A549 (cell line): ENCODE measurements around the gene CAPN8. TPM values are rescaled to one million over a fixed set of nuclear protein-coding genes. Genes with fewer than 3 reads are reported as not detected.
A peak's percentile ranks its signal among the peaks of the same experiment; 100 is the strongest.

Experiments
- ATAC-seq, 2 experiments: fragments of 200-7000 bp in 1 of 2; fragments of >200 bp in 1 of 2; cut with Nextera tagmentation in 1 of 2; cut with Tn5 transposase in 1 of 2; 3 replicates each; pipeline versions ENCODE4 v1.8.0 to v1.9.1; 2018 to 2020; ENCODE audit warnings: mild to moderate bottlenecking in 1 of 2, moderate library complexity in 1 of 2
- CTCF ChIA-PET: fragments of 300-600 bp; sonication (Branson Sonifier 250); formaldehyde crosslinking; extraction: SDS; loops from one replicate; lab custom pipeline; 2021; ENCODE audit warnings: antibody characterized with exemption, inconsistent platforms; lab: Yijun Ruan, JAX
- POLR2A ChIA-PET: fragments of 350-600 bp; formaldehyde crosslinking; extraction: SDS; loops from one replicate; lab custom pipeline; 2021; ENCODE audit warnings: antibody characterized with exemption, inconsistent platforms; lab: Yijun Ruan, JAX
- DNase-seq, 2 experiments: peaks; one replicate each; pipeline versions ENCODE4 v3.0.0 to v3.0.0-alpha.2; 2011 to 2016; ENCODE audit warnings: low read depth in 1 of 2, low spot score in 1 of 2
- FAIRE-seq: peaks from 2 replicates; lab custom pipeline; 2011; peaks lifted over from hg19 to GRCh38; lab: Jason Lieb, UNC
- H3K27ac ChIP-seq, 2 experiments: fragments of >200 bp; sonication (Bioruptor Twin); formaldehyde crosslinking; 3 replicates each; pipeline ENCODE4 v1.5.1; 2016 to 2017
- H3K4me1 ChIP-seq: fragments of >200 bp; sonication (Bioruptor Twin); formaldehyde crosslinking; 3 replicates; pipeline ENCODE4 v1.6.1; 2016
- H3K4me2 ChIP-seq: fragments of >200 bp; sonication (Bioruptor Twin); formaldehyde crosslinking; 3 replicates; pipeline ENCODE4 v1.6.1; 2016
- H3K4me3 ChIP-seq: fragments of >200 bp; sonication (Bioruptor Twin); formaldehyde crosslinking; 3 replicates; pipeline ENCODE4 v1.5.1; 2016
- H3K9me3 ChIP-seq: fragments of >200 bp; sonication (Bioruptor Twin); formaldehyde crosslinking; 3 replicates; pipeline ENCODE4 v1.6.1; 2016
- CEBPB ChIP-seq, 2 experiments: fragments of >200 bp in 1 of 2; sonication (Bioruptor Twin) in 1 of 2; formaldehyde crosslinking in 1 of 2; IDR thresholded peaks; 2 replicates each; pipeline ENCODE4 v1.6.1; 2012 to 2016
- CHD4 ChIP-seq: fragments of 200-600 bp; sonication (generic); IDR thresholded peaks from 2 replicates; pipeline ENCODE4 v1.6.1; 2016; ENCODE audit warnings: antibody characterized with exemption, mild to moderate bottlenecking, borderline replicate concordance
- FOSL2 ChIP-seq, 2 experiments: fragments of 450-650 bp in 1 of 2; fragments of >200 bp in 1 of 2; sonication (Bioruptor Twin) in 1 of 2; formaldehyde crosslinking; IDR thresholded peaks; 2 replicates each; pipeline versions ENCODE4 v1.5.0 to v1.6.1; 2016 to 2020; ENCODE audit warnings: mild to moderate bottlenecking in 1 of 2, moderate library complexity in 1 of 2
- GATA3 ChIP-seq: IDR thresholded peaks from 2 replicates; pipeline ENCODE4 v1.6.1; 2012; ENCODE audit warnings: borderline replicate concordance
- HDAC2 ChIP-seq: fragments of 200-600 bp; sonication (generic); IDR thresholded peaks from 2 replicates; pipeline ENCODE4 v1.6.1; 2016
- HEYL ChIP-seq: fragments of 250-450 bp; sonication (Bioruptor Pico); IDR thresholded peaks from 2 replicates; pipeline ENCODE4 v1.8.0; 2021; ENCODE audit warnings: mild to moderate bottlenecking, moderate library complexity
- JUN ChIP-seq, 2 experiments: fragments of >200 bp; sonication (Bioruptor Twin); formaldehyde crosslinking; IDR thresholded peaks; 2 replicates in 1 of 2; 3 replicates in 1 of 2; pipeline ENCODE4 v1.6.1; 2016 to 2017
- NPAS2 ChIP-seq: fragments of 250-450 bp; sonication (Bioruptor Pico); IDR thresholded peaks from 2 replicates; pipeline ENCODE4 v1.8.0; 2022; ENCODE audit warnings: mild to moderate bottlenecking, moderate library complexity, borderline replicate concordance
- PHF8 ChIP-seq: fragments of 200-600 bp; sonication (generic); IDR thresholded peaks from 2 replicates; pipeline ENCODE4 v1.6.1; 2016; ENCODE audit warnings: low read depth, mild to moderate bottlenecking, antibody characterized with exemption, moderate library complexity, borderline replicate concordance
- POLR2A ChIP-seq: IDR thresholded peaks from 2 replicates; pipeline ENCODE4 v1.6.1; 2012; ENCODE audit warnings: mild to moderate bottlenecking, low read length
- RARB ChIP-seq: fragments of 250-450 bp; sonication (Bioruptor Pico); IDR thresholded peaks from 2 replicates; pipeline ENCODE4 v1.8.0; 2021; ENCODE audit warnings: mild to moderate bottlenecking, moderate library complexity
- RCOR1 ChIP-seq: fragments of 150-350 bp; IDR thresholded peaks from 2 replicates; pipeline ENCODE4 v1.6.1; 2014; ENCODE audit warnings: antibody characterized with exemption, low read length, low read depth
- SREBF2 ChIP-seq: fragments of 450-650 bp; IDR thresholded peaks from 2 replicates; pipeline ENCODE4 v1.6.1; 2014; ENCODE audit warnings: mild to moderate bottlenecking, moderate library complexity
- TP53 ChIP-seq: fragments of 250-450 bp; sonication (Bioruptor Pico); IDR thresholded peaks from 2 replicates; pipeline ENCODE4 v1.5.0; 2021; ENCODE audit warnings: mild to moderate bottlenecking, moderate library complexity
- WGBS: methylation state at CpG from one replicate; pipeline ENCODE4 v1.1.6; 2017; ENCODE audit errors: missing lambda C conversion rate; 5-methylcytosine and 5-hydroxymethylcytosine counted together
- polyA plus RNA-seq, 4 experiments: library from polyadenylated mRNA; depleted of rRNA in 3 of 4; stranded (reverse); fragments of >200 nt; fragmentation: RNase III in 1 of 4; extraction: RNeasy Plus Mini Kit Qiagen cat#74134 plus additional on column Dnase treatment in 1 of 4; gene quantifications; 2 replicates in 3 of 4; 3 replicates in 1 of 4; pipeline ENCODE4 v1.2.3, GENCODE V29; 2011 to 2017
- TF ChIP-seq, protein P1 (sequence below): IDR thresholded peaks from 2 replicates; pipeline ENCODE4 v1.6.1; 2012
- TF ChIP-seq, protein P2 (sequence below): fragments of 150-350 bp; IDR thresholded peaks from 2 replicates; pipeline ENCODE4 v1.6.1; 2014; ENCODE audit warnings: low read depth, mild to moderate bottlenecking, low read length
- TF ChIP-seq, protein P3 (sequence below): fragments of 450-650 bp; IDR thresholded peaks from 2 replicates; pipeline ENCODE4 v1.6.1; 2014; ENCODE audit warnings: antibody characterized with exemption
- TF ChIP-seq, protein P4 (sequence below): fragments of 200-600 bp; sonication (generic); IDR thresholded peaks from 2 replicates; pipeline ENCODE4 v1.6.1; 2016; ENCODE audit warnings: antibody characterized with exemption, mild to moderate bottlenecking, moderate library complexity

Gene CAPN8
- polyA plus RNA-seq, 2 of the 4 experiments (the other 2 are of a cell fraction), result 0.39 to 1.5 TPM

DNA sequence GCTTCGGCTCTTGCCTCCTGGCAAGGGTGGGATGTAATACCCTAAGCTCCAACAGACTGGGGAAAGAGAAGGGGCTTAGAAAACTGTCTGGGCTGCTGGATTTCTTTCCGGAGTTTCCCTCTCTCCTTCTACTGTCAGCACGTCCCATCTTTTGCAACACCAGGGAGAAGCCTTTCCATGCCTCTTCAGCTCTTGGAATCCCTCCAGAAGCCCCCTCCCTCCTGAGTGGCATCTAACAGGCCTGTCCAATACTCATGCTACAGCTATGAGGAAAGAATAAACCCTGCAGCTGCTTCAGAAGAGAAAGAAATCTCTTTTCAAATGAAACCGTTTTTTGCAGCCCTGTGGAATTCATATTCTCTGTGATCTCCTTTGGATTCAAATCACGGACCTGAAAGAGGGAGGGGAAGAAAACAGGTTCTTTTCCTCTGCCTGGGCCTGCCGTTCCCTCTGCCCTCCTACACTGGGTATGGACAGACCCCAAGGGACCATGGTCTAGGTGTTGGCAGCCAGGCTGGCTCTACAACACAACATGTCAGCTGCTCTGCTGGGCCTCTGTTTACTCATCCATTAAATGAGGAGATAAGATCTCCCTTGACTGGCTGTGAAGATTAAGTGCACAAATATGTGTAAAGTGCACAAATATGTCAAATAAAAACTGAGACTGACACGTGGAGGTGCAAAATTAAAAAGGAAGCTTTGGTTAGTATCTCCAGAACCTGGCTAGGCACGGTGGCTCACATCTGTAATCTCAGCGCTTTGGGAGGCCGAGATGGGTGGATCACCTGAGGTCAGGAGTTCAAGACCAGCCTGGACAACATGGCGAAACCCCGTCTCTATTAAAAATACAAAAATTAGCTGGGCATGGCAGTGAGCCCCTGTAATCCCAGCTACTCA, 40.8 kb upstream of the CAPN8 start:
- WGBS, result 4% methylated on average over 12 of the region's 12 CpGs
- peak; percentile 99 for TF ChIP-seq GATA3
- TF ChIP-seq PHF8, result no peak
- TF ChIP-seq RARB (CRISPR knock-in tag), result no peak
- TF ChIP-seq HEYL (CRISPR knock-in tag), result no peak
- TF ChIP-seq JUN (IDR thresholded peaks at IDR 0.05), result peak in 1 of 2 experiments; percentile 28; a peak in 1 of 5 replicates
- TF ChIP-seq RCOR1, result no peak
- no peak for TF ChIP-seq NPAS2 (CRISPR knock-in tag)
- TF ChIP-seq, protein P1, sequence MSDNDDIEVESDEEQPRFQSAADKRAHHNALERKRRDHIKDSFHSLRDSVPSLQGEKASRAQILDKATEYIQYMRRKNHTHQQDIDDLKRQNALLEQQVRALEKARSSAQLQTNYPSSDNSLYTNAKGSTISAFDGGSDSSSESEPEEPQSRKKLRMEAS, result peak; percentile 80
- TF ChIP-seq, protein P2, sequence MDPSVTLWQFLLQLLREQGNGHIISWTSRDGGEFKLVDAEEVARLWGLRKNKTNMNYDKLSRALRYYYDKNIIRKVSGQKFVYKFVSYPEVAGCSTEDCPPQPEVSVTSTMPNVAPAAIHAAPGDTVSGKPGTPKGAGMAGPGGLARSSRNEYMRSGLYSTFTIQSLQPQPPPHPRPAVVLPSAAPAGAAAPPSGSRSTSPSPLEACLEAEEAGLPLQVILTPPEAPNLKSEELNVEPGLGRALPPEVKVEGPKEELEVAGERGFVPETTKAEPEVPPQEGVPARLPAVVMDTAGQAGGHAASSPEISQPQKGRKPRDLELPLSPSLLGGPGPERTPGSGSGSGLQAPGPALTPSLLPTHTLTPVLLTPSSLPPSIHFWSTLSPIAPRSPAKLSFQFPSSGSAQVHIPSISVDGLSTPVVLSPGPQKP, result no peak
- TF ChIP-seq POLR2A, result no peak
- peak; percentile 18; the same call in 1 of the 2 replicates for TF ChIP-seq CHD4
- TF ChIP-seq, protein P3, sequence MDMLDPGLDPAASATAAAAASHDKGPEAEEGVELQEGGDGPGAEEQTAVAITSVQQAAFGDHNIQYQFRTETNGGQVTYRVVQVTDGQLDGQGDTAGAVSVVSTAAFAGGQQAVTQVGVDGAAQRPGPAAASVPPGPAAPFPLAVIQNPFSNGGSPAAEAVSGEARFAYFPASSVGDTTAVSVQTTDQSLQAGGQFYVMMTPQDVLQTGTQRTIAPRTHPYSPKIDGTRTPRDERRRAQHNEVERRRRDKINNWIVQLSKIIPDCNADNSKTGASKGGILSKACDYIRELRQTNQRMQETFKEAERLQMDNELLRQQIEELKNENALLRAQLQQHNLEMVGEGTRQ, result no peak
- TF ChIP-seq SREBF2, result no peak
- TF ChIP-seq FOSL2 (IDR thresholded peaks at IDR 0.05), result 0 out of 2 replicates have a peak, but pooled peaks have one; percentile 11
- TF ChIP-seq FOSL2 (CRISPR knock-in tag; IDR thresholded peaks at IDR 0.05), result peak; percentile 49
- TF ChIP-seq TP53 (CRISPR knock-in tag), result no peak
- TF ChIP-seq CEBPB (IDR thresholded peaks at IDR 0.05), result peak; percentile 62 to 82; a peak in 3 of 4 replicates
- TF ChIP-seq, protein P4, sequence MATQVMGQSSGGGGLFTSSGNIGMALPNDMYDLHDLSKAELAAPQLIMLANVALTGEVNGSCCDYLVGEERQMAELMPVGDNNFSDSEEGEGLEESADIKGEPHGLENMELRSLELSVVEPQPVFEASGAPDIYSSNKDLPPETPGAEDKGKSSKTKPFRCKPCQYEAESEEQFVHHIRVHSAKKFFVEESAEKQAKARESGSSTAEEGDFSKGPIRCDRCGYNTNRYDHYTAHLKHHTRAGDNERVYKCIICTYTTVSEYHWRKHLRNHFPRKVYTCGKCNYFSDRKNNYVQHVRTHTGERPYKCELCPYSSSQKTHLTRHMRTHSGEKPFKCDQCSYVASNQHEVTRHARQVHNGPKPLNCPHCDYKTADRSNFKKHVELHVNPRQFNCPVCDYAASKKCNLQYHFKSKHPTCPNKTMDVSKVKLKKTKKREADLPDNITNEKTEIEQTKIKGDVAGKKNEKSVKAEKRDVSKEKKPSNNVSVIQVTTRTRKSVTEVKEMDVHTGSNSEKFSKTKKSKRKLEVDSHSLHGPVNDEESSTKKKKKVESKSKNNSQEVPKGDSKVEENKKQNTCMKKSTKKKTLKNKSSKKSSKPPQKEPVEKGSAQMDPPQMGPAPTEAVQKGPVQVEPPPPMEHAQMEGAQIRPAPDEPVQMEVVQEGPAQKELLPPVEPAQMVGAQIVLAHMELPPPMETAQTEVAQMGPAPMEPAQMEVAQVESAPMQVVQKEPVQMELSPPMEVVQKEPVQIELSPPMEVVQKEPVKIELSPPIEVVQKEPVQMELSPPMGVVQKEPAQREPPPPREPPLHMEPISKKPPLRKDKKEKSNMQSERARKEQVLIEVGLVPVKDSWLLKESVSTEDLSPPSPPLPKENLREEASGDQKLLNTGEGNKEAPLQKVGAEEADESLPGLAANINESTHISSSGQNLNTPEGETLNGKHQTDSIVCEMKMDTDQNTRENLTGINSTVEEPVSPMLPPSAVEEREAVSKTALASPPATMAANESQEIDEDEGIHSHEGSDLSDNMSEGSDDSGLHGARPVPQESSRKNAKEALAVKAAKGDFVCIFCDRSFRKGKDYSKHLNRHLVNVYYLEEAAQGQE, result no peak
- TF ChIP-seq HDAC2, result no peak
- TF ChIP-seq, all 56 proteins: peak for 6
- peaks cover 90% of the 10 kb centered on the region for H3K4me1 ChIP-seq
- FAIRE-seq, result no peak
- peak overlapping the region; percentile 70 for H3K4me2 ChIP-seq
- peak; percentile 9 to 17; a peak in 5 of 6 replicates for ATAC-seq
- H3K9me3 ChIP-seq, result no peaks in the 10 kb centered on the region
- CTCF ChIA-PET, result interaction anchor here (0.7 to 5.7 kb wide), 12 partner anchors 8 to 139 kb away, joined by 3 to 48 read pairs (median 3); partner anchors contain the start of gene TP53BP2
- DNase-seq, result peak in 1 of 2 experiments; percentile 85
- POLR2A ChIA-PET, result interaction anchor here (0.6 to 2.7 kb wide), 6 partner anchors 12 to 1216 kb away, joined by 3 to 16 read pairs (median 6); no protein-coding TSS in a partner anchor
- peak overlapping the region; percentile 99 for H3K27ac ChIP-seq
- 0 out of 3 replicates have a peak overlapping the region, but pooled peaks have one; percentile 4 for H3K4me3 ChIP-seq
